Thyroid gland (tissue), 4 donors: Measurements from ENCODE around the gene SLC35G2. TPM values are rescaled to one million over a fixed set of nuclear protein-coding genes. Genes with fewer than 3 reads are reported as not detected.

ENCODE experiments used
- DNase-seq, 2 donors: peaks; one replicate each; pipeline ENCODE4 v3.0.0-alpha.2; 2019
- H3K27ac ChIP-seq, 3 donors: fragments of 200-600 bp; sonication (generic); 1 replicate in 2 of 3; 2 replicates in 1 of 3; pipeline ENCODE4 v1.5.1; 2016 to 2019; ENCODE audit warnings: mild to moderate bottlenecking in 1 of 3, moderate library complexity in 1 of 3
- H3K27me3 ChIP-seq: fragments of 200-600 bp; sonication (generic); one replicate; pipeline ENCODE4 v1.5.1; 2019
- H3K36me3 ChIP-seq, 2 donors: fragments of 200-600 bp; sonication (generic); one replicate each; pipeline ENCODE4 v1.5.1; 2016 to 2019
- H3K4me1 ChIP-seq, 2 donors: fragments of 200-600 bp; sonication (generic); one replicate each; pipeline ENCODE4 v1.5.1; 2017 to 2019
- H3K4me3 ChIP-seq, 3 donors: fragments of 200-600 bp; sonication (generic); replicated peaks in 1 of 3; 1 replicate in 2 of 3; 2 replicates in 1 of 3; pipeline ENCODE4 v1.5.1; 2016; ENCODE audit warnings: mild to moderate bottlenecking in 1 of 3
- H3K9me3 ChIP-seq: fragments of 200-600 bp; sonication (generic); one replicate; pipeline ENCODE4 v1.5.1; 2017
- CTCF ChIP-seq, 6 experiments: fragments of 200-600 bp in 3 of 6; fragments of 450-650 bp in 3 of 6; sonication (generic) in 3 of 6; IDR thresholded peaks; one replicate each; pipeline ENCODE4 v1.5.1; 2016 to 2019; ENCODE audit warnings: antibody characterized with exemption in 6 of 6, mild to moderate bottlenecking in 2 of 6, inconsistent platforms in 1 of 6, moderate library complexity in 1 of 6
- POLR2A ChIP-seq, 2 donors: fragments of 450-650 bp; IDR thresholded peaks; one replicate each; pipeline ENCODE4 v1.6.1; 2017; ENCODE audit warnings: antibody characterized with exemption in 2 of 2, mild to moderate bottlenecking in 2 of 2, moderate library complexity in 1 of 2
- WGBS, 2 donors: methylation state at CpG; one replicate each; pipeline ENCODE4 v1.1.5; 2017; 5-methylcytosine and 5-hydroxymethylcytosine counted together
- intact Hi-C: fragments of 100-400 bp; cut with DNase I; formaldehyde crosslinking; loops from one replicate; pipeline ENCODE4 v1.15.1; 2023
- total RNA-seq, 4 donors: library from RNA; depleted of rRNA; stranded (reverse); fragments of >200 nt; gene quantifications; one replicate each; pipeline ENCODE4 v1.2.3, GENCODE V29; 2016

SLC35G2 gene
- total RNA-seq, 4 donors from 2014 or later, result 9.6 to 12.6 (median 11.5) TPM

- no peak for DNase-seq
- no peak overlapping the region for H3K27ac ChIP-seq
- WGBS, 2 donors, result 39 to 48% methylated on average over 5 of the region's 5 CpGs
- H3K9me3 ChIP-seq, result no peaks in the 10 kb centered on the region
- intact Hi-C loops, result no loop called here
- TF ChIP-seq POLR2A (IDR thresholded peaks at IDR 0.05) (no peak), CTCF (IDR thresholded peaks at IDR 0.05) (no peak)
- H3K4me3 ChIP-seq, result no peak overlapping the region
- H3K36me3 ChIP-seq, result no peaks in the 10 kb centered on the region
- H3K27me3 ChIP-seq, result no peaks in the 10 kb centered on the region
- H3K4me1 ChIP-seq, result peaks cover 0 to 14% of the 10 kb centered on the region in 2 donors
Observed at GRCh38 chr3:136802481-136802996, 16.4 kb upstream of the SLC35G2 start.

GRCh38 chr3:136804141-136804540 lies 14.8 kb upstream of the SLC35G2 start:
- no peak for DNase-seq
- no peaks in the 10 kb centered on the region for H3K27me3 ChIP-seq
- H3K27ac ChIP-seq, result no peak overlapping the region
- intact Hi-C loops, result no loop called here
- peaks cover 0 to 14% of the 10 kb centered on the region in 2 donors for H3K4me1 ChIP-seq
- no peak overlapping the region for H3K4me3 ChIP-seq
- WGBS, 2 donors, result 84 to 87% methylated on average over 4 of the region's 4 CpGs
- no peaks in the 10 kb centered on the region for H3K9me3 ChIP-seq
- TF ChIP-seq POLR2A (IDR thresholded peaks at IDR 0.05) (no peak), CTCF (IDR thresholded peaks at IDR 0.05) (no peak)
- H3K36me3 ChIP-seq, result no peaks in the 10 kb centered on the region

GRCh38 chr3:136804813-136805212 lies 14.1 kb upstream of the SLC35G2 start:
- Histone ChIP-seq H3K4me1 (peaks cover 0 to 14% of the 10 kb centered on the region in 2 donors), H3K36me3 (no peaks in the 10 kb centered on the region), H3K9me3 (no peaks in the 10 kb centered on the region), H3K4me3 (no peak overlapping the region), H3K27ac (peak overlapping the region in 1 of 3 donors; percentile 3), H3K27me3 (no peaks in the 10 kb centered on the region)
- no peak for DNase-seq
- intact Hi-C loops, result no loop called here
- no peak for TF ChIP-seq POLR2A (IDR thresholded peaks at IDR 0.05)
- TF ChIP-seq CTCF (IDR thresholded peaks at IDR 0.05), result no peak

GRCh38 chr3:136805795-136806194 lies 13.1 kb upstream of the SLC35G2 start:
- intact Hi-C loops, result no loop called here
- TF ChIP-seq POLR2A (IDR thresholded peaks at IDR 0.05), result no peak
- TF ChIP-seq CTCF (IDR thresholded peaks at IDR 0.05), result no peak
- DNase-seq, result no peak
- 71 to 76% methylated on average over 3 of the region's 3 CpGs for WGBS, 2 donors
- no peaks in the 10 kb centered on the region for H3K27me3 ChIP-seq
- H3K4me3 ChIP-seq, result no peak overlapping the region
- H3K36me3 ChIP-seq, result no peaks in the 10 kb centered on the region
- H3K9me3 ChIP-seq, result no peaks in the 10 kb centered on the region
- peaks cover 0 to 14% of the 10 kb centered on the region in 2 donors for H3K4me1 ChIP-seq
- H3K27ac ChIP-seq, result no peak overlapping the region

GRCh38 chr3:136811701-136812100 lies 7.2 kb upstream of the SLC35G2 start:
- intact Hi-C loops, result no loop called here

More at GRCh38 chr3:136811701-136812100, 7.2 kb upstream of the SLC35G2 start:
- no peak overlapping the region for H3K4me3 ChIP-seq
- no peaks in the 10 kb centered on the region for H3K9me3 ChIP-seq
- H3K36me3 ChIP-seq, result no peaks in the 10 kb centered on the region
- TF ChIP-seq CTCF (IDR thresholded peaks at IDR 0.05) (no peak), POLR2A (IDR thresholded peaks at IDR 0.05) (no peak)
- H3K4me1 ChIP-seq, result no peaks in the 10 kb centered on the region
- H3K27me3 ChIP-seq, result no peaks in the 10 kb centered on the region
- no peak overlapping the region for H3K27ac ChIP-seq
- DNase-seq, result no peak
- 94 to 95% methylated on average over 3 of the region's 3 CpGs for WGBS, 2 donors
